HK-2 (cell line): Measurements from ENCODE around the gene TBC1D3L.
"Not testable (repeated sequence)": the region's sequence is repeated elsewhere in the genome, so short reads cannot be mapped to it uniquely, and the experiment has no call there.

ENCODE experiments used
- DNase-seq: peaks from one replicate; pipeline ENCODE4 v3.0.0-alpha.2; 2018; ENCODE audit not compliant: unreplicated experiment

Gene TBC1D3L

DNA sequence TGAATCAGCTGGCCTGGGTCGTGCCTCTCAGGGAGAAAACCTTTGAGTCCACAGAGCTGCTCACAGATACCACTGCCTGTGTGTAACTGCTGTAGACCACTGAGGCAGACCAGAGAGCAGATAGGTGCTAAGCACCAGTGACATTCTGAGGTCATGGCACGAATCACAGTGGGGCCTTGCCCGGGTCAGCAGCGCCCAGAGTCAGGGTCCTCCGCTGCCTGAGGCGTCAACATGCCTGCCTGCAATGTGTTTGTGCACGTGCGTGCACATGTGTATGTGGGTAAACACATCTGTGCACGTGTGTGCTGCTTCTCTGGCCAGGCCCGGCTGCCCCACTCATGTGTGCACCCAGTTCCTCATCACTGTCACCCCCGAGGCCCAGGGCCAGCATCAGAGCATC lies at the start of gene TBC1D3L:
Gene TBC1D3L (minus strand): TSS at position 101 of the 400 bp plus-strand sequence. CDS start 1,540 bp downstream, outside the sequence.
- not testable (repeated sequence) for DNase-seq

DNA sequence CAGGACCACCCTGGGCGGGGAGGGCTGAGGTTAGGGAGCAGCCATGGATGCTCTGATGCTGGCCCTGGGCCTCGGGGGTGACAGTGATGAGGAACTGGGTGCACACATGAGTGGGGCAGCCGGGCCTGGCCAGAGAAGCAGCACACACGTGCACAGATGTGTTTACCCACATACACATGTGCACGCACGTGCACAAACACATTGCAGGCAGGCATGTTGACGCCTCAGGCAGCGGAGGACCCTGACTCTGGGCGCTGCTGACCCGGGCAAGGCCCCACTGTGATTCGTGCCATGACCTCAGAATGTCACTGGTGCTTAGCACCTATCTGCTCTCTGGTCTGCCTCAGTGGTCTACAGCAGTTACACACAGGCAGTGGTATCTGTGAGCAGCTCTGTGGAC lies 14.8 kb upstream of the TBC1D3L start, which contains the start of gene TBC1D3D:
Gene TBC1D3D (plus strand): TSS at position 301 of the 400 bp plus-strand sequence. CDS start 1,585 bp downstream, outside the sequence.
- not testable (repeated sequence) for DNase-seq
